ENCODE results near the gene PLLP. TPM values are rescaled to one million over a fixed set of nuclear protein-coding genes. Genes with fewer than 3 reads are reported as not detected.
A peak's percentile ranks its signal among the peaks of the same experiment; 100 is the strongest.

The PLLP gene
- 0.86 and 1.6 TPM in 2 replicates for total RNA-seq (ENCODE audit: low replicate concordance)

- Histone ChIP-seq H3K9me3 (ENCODE audit: low read depth) (no peaks in the 10 kb centered on the region), H2AFZ (replicated peaks) (peak within 1 kb of the TSS; percentile 96), H3K79me2 (ENCODE audit: low read depth) (no peaks in the 10 kb centered on the region), H3K4me3 (peak within 1 kb of the TSS; percentile 72), H3K4me2 (peak within 1 kb of the TSS; percentile 81), H3K36me3 (no peaks in the 10 kb centered on the region), H3K27ac (no peak within 1 kb of the TSS), H3K4me1 (peaks cover 2% of the 10 kb centered on the region), H3K27me3 (peaks cover 48% of the 10 kb centered on the region), H4K20me1 (ENCODE audit: low read depth) (no peaks in the 10 kb centered on the region), H3K9ac (no peak within 1 kb of the TSS), H3F3A (ENCODE audit: low read depth) (no peaks in the 10 kb centered on the region)
- peak within 1 kb of the TSS; percentile 84 for H3K4me3 Mint-ChIP-seq
- H3K27ac Mint-ChIP-seq: no peak within 1 kb of the TSS
- TF ChIP-seq EZH2 (IDR thresholded peaks at IDR 0.05) (peak; percentile 97), CTCF (IDR thresholded peaks at IDR 0.05) (no peak), EZH2phosphoT487 (IDR thresholded peaks at IDR 0.05) (peak; percentile 87)
- H3K9me3 Mint-ChIP-seq: no peaks in the 10 kb centered on the region
- peak; percentile 69 for DNase-seq (ENCODE audit: low spot score)
- H3K36me3 Mint-ChIP-seq: no peaks in the 10 kb centered on the region
- peaks cover 2% of the 10 kb centered on the region for H3K4me1 Mint-ChIP-seq
- H3K27me3 Mint-ChIP-seq (ENCODE audit: insufficient read depth, low read depth): peaks cover 31% of the 10 kb centered on the region
Measured at GRCh38 chr16:57284209-57284951, at the start of gene PLLP. Gene PLLP (minus strand): TSS chr16:57284672. CDS start chr16:57284540, 132 bp downstream.

GRCh38 chr16:57333402-57333801 lies 48.9 kb upstream of the PLLP start:
- H3K27me3 ChIP-seq: no peaks in the 10 kb centered on the region
- no peak overlapping the region for H3K27ac Mint-ChIP-seq
- peaks cover 7% of the 10 kb centered on the region for H3K27me3 Mint-ChIP-seq (ENCODE audit: insufficient read depth, low read depth)
- no peak overlapping the region for H3K27ac ChIP-seq
- no peaks in the 10 kb centered on the region for H3K4me1 Mint-ChIP-seq
- H3K4me2 ChIP-seq: no peak overlapping the region
- no peaks in the 10 kb centered on the region for H3K79me2 ChIP-seq (ENCODE audit: low read depth)
- H3K4me1 ChIP-seq: no peaks in the 10 kb centered on the region
- peaks cover 11% of the 10 kb centered on the region for H3K9me3 Mint-ChIP-seq
- no peaks in the 10 kb centered on the region for H3K9me3 ChIP-seq (ENCODE audit: low read depth)
- H3K4me3 Mint-ChIP-seq: no peak overlapping the region
- H3F3A ChIP-seq (ENCODE audit: low read depth): no peaks in the 10 kb centered on the region
- no peak for TF ChIP-seq EZH2 (IDR thresholded peaks at IDR 0.05)
- TF ChIP-seq EZH2phosphoT487 (IDR thresholded peaks at IDR 0.05): no peak
- no peak for TF ChIP-seq CTCF (IDR thresholded peaks at IDR 0.05)
- no peaks in the 10 kb centered on the region for H3K36me3 ChIP-seq
- H4K20me1 ChIP-seq (ENCODE audit: low read depth): no peaks in the 10 kb centered on the region
- no peak overlapping the region for H3K9ac ChIP-seq
- DNase-seq (ENCODE audit: low spot score): no peak
- no peaks in the 10 kb centered on the region for H3K36me3 Mint-ChIP-seq
- no peak overlapping the region for H3K4me3 ChIP-seq
- no peak overlapping the region for H2AFZ ChIP-seq (replicated peaks)

GRCh38 chr16:57331355-57331754 lies 46.9 kb upstream of the PLLP start:
- H3K4me3 ChIP-seq: no peak overlapping the region
- no peaks in the 10 kb centered on the region for H4K20me1 ChIP-seq (ENCODE audit: low read depth)
- no peak for DNase-seq (ENCODE audit: low spot score)
- no peak overlapping the region for H3K27ac Mint-ChIP-seq
- H3K9me3 Mint-ChIP-seq: peaks cover 9% of the 10 kb centered on the region
- TF ChIP-seq EZH2phosphoT487 (IDR thresholded peaks at IDR 0.05) (no peak), EZH2 (IDR thresholded peaks at IDR 0.05) (no peak), CTCF (IDR thresholded peaks at IDR 0.05) (no peak)
- peaks cover 3% of the 10 kb centered on the region for H3K9me3 ChIP-seq (ENCODE audit: low read depth)
- H3K27ac ChIP-seq: no peak overlapping the region
- no peaks in the 10 kb centered on the region for H3K36me3 ChIP-seq
- no peaks in the 10 kb centered on the region for H3K4me1 Mint-ChIP-seq
- H3K4me3 Mint-ChIP-seq: no peak overlapping the region
- no peak overlapping the region for H3K9ac ChIP-seq
- H3K27me3 ChIP-seq: no peaks in the 10 kb centered on the region
- H3K36me3 Mint-ChIP-seq: no peaks in the 10 kb centered on the region
- peaks cover 4% of the 10 kb centered on the region for H3F3A ChIP-seq (ENCODE audit: low read depth)
- H2AFZ ChIP-seq (replicated peaks): no peak overlapping the region
- H3K4me2 ChIP-seq: no peak overlapping the region
- H3K4me1 ChIP-seq: no peaks in the 10 kb centered on the region
- peaks cover 7% of the 10 kb centered on the region for H3K27me3 Mint-ChIP-seq (ENCODE audit: insufficient read depth, low read depth)
- H3K79me2 ChIP-seq (ENCODE audit: low read depth): no peaks in the 10 kb centered on the region
